Activated CD8-positive, alpha-beta memory T cell treated with anti-CD3 and anti-CD28 coated beads, Interleukin-2, amount 50 U/mL, for 4 hours (primary cell): ENCODE data around the gene ZSCAN10.
"Not testable (repeated sequence)": the region's sequence is repeated elsewhere in the genome, so short reads cannot be mapped to it uniquely, and the experiment has no call there.

Experiments used
- DNase-seq: peaks from one replicate; pipeline ENCODE4 v3.0.0-alpha.2; 2020

The ZSCAN10 gene

GRCh38 chr16:3083408-3083807, 15.7 kb downstream of the ZSCAN10 start:
- DNase-seq, result not testable (repeated sequence)

GRCh38 chr16:3081957-3082356, 17.1 kb downstream of the ZSCAN10 start:
- not testable (repeated sequence) for DNase-seq

- no peak for DNase-seq
Measured at GRCh38 chr16:3080024-3080423, 19.1 kb downstream of the ZSCAN10 start.

- DNase-seq, result no peak
Measured at GRCh38 chr16:3076577-3076976, 22.5 kb downstream of the ZSCAN10 start.

- DNase-seq, result not testable (repeated sequence)
Measured at GRCh38 chr16:3075946-3076345, 23.1 kb downstream of the ZSCAN10 start.

- no peak for DNase-seq
Measured at GRCh38 chr16:3075523-3075915, 23.6 kb downstream of the ZSCAN10 start.

- DNase-seq, result peak; percentile 66
Measured at GRCh38 chr16:3074860-3075522, 24.1 kb downstream of the ZSCAN10 start.

- DNase-seq, result no peak
Measured at GRCh38 chr16:3073448-3073847, 25.6 kb downstream of the ZSCAN10 start.

- DNase-seq, result not testable (repeated sequence)
Measured at GRCh38 chr16:3072576-3073263, 26.4 kb downstream of the ZSCAN10 start.

GRCh38 chr16:3072148-3072547, 26.9 kb downstream of the ZSCAN10 start:
- DNase-seq, result not testable (repeated sequence)

GRCh38 chr16:3071655-3072054, 27.4 kb downstream of the ZSCAN10 start:
- DNase-seq, result no peak

GRCh38 chr16:3070608-3071111, 28.4 kb downstream of the ZSCAN10 start:
- no peak for DNase-seq

- DNase-seq, result not testable (repeated sequence)
Measured at GRCh38 chr16:3069146-3069545, 29.9 kb downstream of the ZSCAN10 start.

- DNase-seq, result no peak
Measured at GRCh38 chr16:3068487-3068886, 30.6 kb downstream of the ZSCAN10 start.

- DNase-seq, result no peak
Measured at GRCh38 chr16:3066440-3066748, 32.7 kb downstream of the ZSCAN10 start.

GRCh38 chr16:3065742-3066439, 33.2 kb downstream of the ZSCAN10 start:
- no peak for DNase-seq

- DNase-seq, result peak; percentile 72
Measured at GRCh38 chr16:3065069-3065741, 33.9 kb downstream of the ZSCAN10 start, which contains the start of gene IL32. TSS of gene IL32 (plus strand) at chr16:3065640. CDS start at chr16:3065812, 172 bp downstream.

GRCh38 chr16:3063625-3064386, 35.3 kb downstream of the ZSCAN10 start:
- DNase-seq, result no peak

- no peak for DNase-seq
Measured at GRCh38 chr16:3062553-3062952, 36.5 kb downstream of the ZSCAN10 start.

GRCh38 chr16:3060339-3061127, 38.6 kb downstream of the ZSCAN10 start:
- no peak for DNase-seq

GRCh38 chr16:3059723-3060242, 39.3 kb downstream of the ZSCAN10 start:
- no peak for DNase-seq
